ENCODE results near the gene DCAF11. TPM values are rescaled to one million over a fixed set of nuclear protein-coding genes. Genes with fewer than 3 reads are reported as not detected.
A peak's percentile ranks its signal among the peaks of the same experiment; 100 is the strongest.

DCAF11 gene
- total and polyA plus RNA-seq, 2 donors: 36.6 to 66.7 TPM

GRCh38 chr14:24076302-24076601 is 38.3 kb upstream of the DCAF11 start:
- peaks cover 0 to 11% of the 10 kb centered on the region in 2 donors for H3K27me3 ChIP-seq (ENCODE audit: control insufficient read depth in 2 of 2, insufficient read depth in 1 of 2, low read length in 1 of 2)
- H3K36me3 ChIP-seq (ENCODE audit: control insufficient read depth in 2 of 2, insufficient read depth in 2 of 2, low read length in 1 of 2): no peaks in the 10 kb centered on the region
- WGBS: 95% methylated on average over 10 of the region's 10 CpGs
- H3K27ac ChIP-seq (ENCODE audit: low read depth in 1 of 2, low read length in 1 of 2): no peak overlapping the region
- peaks cover 5 to 31% of the 10 kb centered on the region in 2 donors for H3K4me1 ChIP-seq (ENCODE audit: control insufficient read depth in 2 of 2, insufficient read depth in 2 of 2, low read length in 2 of 2)
- no peak for DNase-seq (ENCODE audit: low read depth in 6 of 9, low spot score in 9 of 9)
- no peak overlapping the region for H3K4me3 ChIP-seq (ENCODE audit: low read length in 2 of 2)
- H3K9me3 ChIP-seq (ENCODE audit: control insufficient read depth in 2 of 2, insufficient read depth in 1 of 2, low read length in 1 of 2): peaks cover 0 to 3% of the 10 kb centered on the region in 2 donors

GRCh38 chr14:24077086-24077485 is 37.5 kb upstream of the DCAF11 start:
- Histone ChIP-seq H3K27ac (ENCODE audit: low read depth in 1 of 2, low read length in 1 of 2) (no peak overlapping the region), H3K4me1 (ENCODE audit: control insufficient read depth in 2 of 2, insufficient read depth in 2 of 2, low read length in 2 of 2) (peaks cover 5 to 37% of the 10 kb centered on the region in 2 donors), H3K36me3 (ENCODE audit: control insufficient read depth in 2 of 2, insufficient read depth in 2 of 2, low read length in 1 of 2) (no peaks in the 10 kb centered on the region), H3K27me3 (ENCODE audit: control insufficient read depth in 2 of 2, insufficient read depth in 1 of 2, low read length in 1 of 2) (peaks cover 0 to 17% of the 10 kb centered on the region in 2 donors), H3K9me3 (ENCODE audit: control insufficient read depth in 2 of 2, insufficient read depth in 1 of 2, low read length in 1 of 2) (peaks cover 0 to 3% of the 10 kb centered on the region in 2 donors), H3K4me3 (ENCODE audit: low read length in 2 of 2) (no peak overlapping the region)
- no peak for DNase-seq (ENCODE audit: low read depth in 6 of 9, low spot score in 9 of 9)
- WGBS: 97% methylated on average over 23 of the region's 23 CpGs

GRCh38 chr14:24078146-24078545 is 36.4 kb upstream of the DCAF11 start:
- 87% methylated on average over 3 of the region's 3 CpGs for WGBS
- peak in 2 of 9 donors; percentile 13 to 35 for DNase-seq (ENCODE audit: low read depth in 6 of 9, low spot score in 9 of 9)
- Histone ChIP-seq H3K27me3 (ENCODE audit: control insufficient read depth in 2 of 2, insufficient read depth in 1 of 2, low read length in 1 of 2) (peaks cover 0 to 25% of the 10 kb centered on the region in 2 donors), H3K9me3 (ENCODE audit: control insufficient read depth in 2 of 2, insufficient read depth in 1 of 2, low read length in 1 of 2) (peaks cover 0 to 3% of the 10 kb centered on the region in 2 donors), H3K27ac (ENCODE audit: low read depth in 1 of 2, low read length in 1 of 2) (no peak overlapping the region), H3K4me3 (ENCODE audit: low read length in 2 of 2) (no peak overlapping the region), H3K4me1 (ENCODE audit: control insufficient read depth in 2 of 2, insufficient read depth in 2 of 2, low read length in 2 of 2) (peaks cover 5 to 37% of the 10 kb centered on the region in 2 donors), H3K36me3 (ENCODE audit: control insufficient read depth in 2 of 2, insufficient read depth in 2 of 2, low read length in 1 of 2) (no peaks in the 10 kb centered on the region)

- 88% methylated on average over 9 of the region's 9 CpGs for WGBS
- DNase-seq (ENCODE audit: low read depth in 6 of 9, low spot score in 9 of 9): no peak
- Histone ChIP-seq H3K27ac (ENCODE audit: low read depth in 1 of 2, low read length in 1 of 2) (no peak overlapping the region), H3K36me3 (ENCODE audit: control insufficient read depth in 2 of 2, insufficient read depth in 2 of 2, low read length in 1 of 2) (no peaks in the 10 kb centered on the region), H3K4me1 (ENCODE audit: control insufficient read depth in 2 of 2, insufficient read depth in 2 of 2, low read length in 2 of 2) (peaks cover 5 to 37% of the 10 kb centered on the region in 2 donors), H3K27me3 (ENCODE audit: control insufficient read depth in 2 of 2, insufficient read depth in 1 of 2, low read length in 1 of 2) (peaks cover 0 to 30% of the 10 kb centered on the region in 2 donors), H3K9me3 (ENCODE audit: control insufficient read depth in 2 of 2, insufficient read depth in 1 of 2, low read length in 1 of 2) (peaks cover 0 to 3% of the 10 kb centered on the region in 2 donors), H3K4me3 (ENCODE audit: low read length in 2 of 2) (no peak overlapping the region)
Measured at GRCh38 chr14:24079491-24080141, 35.0 kb upstream of the DCAF11 start.

- H3K9me3 ChIP-seq (ENCODE audit: control insufficient read depth in 2 of 2, insufficient read depth in 1 of 2, low read length in 1 of 2): peaks cover 0 to 3% of the 10 kb centered on the region in 2 donors
- no peaks in the 10 kb centered on the region for H3K36me3 ChIP-seq (ENCODE audit: control insufficient read depth in 2 of 2, insufficient read depth in 2 of 2, low read length in 1 of 2)
- no peak overlapping the region for H3K27ac ChIP-seq (ENCODE audit: low read depth in 1 of 2, low read length in 1 of 2)
- whole genome bisulfite sequencing: 68% methylated on average over 6 of the region's 6 CpGs
- no peak overlapping the region for H3K4me3 ChIP-seq (ENCODE audit: low read length in 2 of 2)
- peaks cover 5 to 37% of the 10 kb centered on the region in 2 donors for H3K4me1 ChIP-seq (ENCODE audit: control insufficient read depth in 2 of 2, insufficient read depth in 2 of 2, low read length in 2 of 2)
- peaks cover 0 to 30% of the 10 kb centered on the region in 2 donors for H3K27me3 ChIP-seq (ENCODE audit: control insufficient read depth in 2 of 2, insufficient read depth in 1 of 2, low read length in 1 of 2)
- DNase-seq (ENCODE audit: low read depth in 6 of 9, low spot score in 9 of 9): no peak
Measured at GRCh38 chr14:24080142-24080530, 34.4 kb upstream of the DCAF11 start.

- WGBS: under 1% methylated on average over 74 of the region's 74 CpGs
- H3K9me3 ChIP-seq (ENCODE audit: control insufficient read depth in 2 of 2, insufficient read depth in 1 of 2, low read length in 1 of 2): peaks cover 0 to 3% of the 10 kb centered on the region in 2 donors
- no peaks in the 10 kb centered on the region for H3K36me3 ChIP-seq (ENCODE audit: control insufficient read depth in 2 of 2, insufficient read depth in 2 of 2, low read length in 1 of 2)
- peak overlapping the region; percentile 54 to 82 for H3K4me3 ChIP-seq (ENCODE audit: low read length in 2 of 2)
- peaks cover 5 to 32% of the 10 kb centered on the region in 2 donors for H3K4me1 ChIP-seq (ENCODE audit: control insufficient read depth in 2 of 2, insufficient read depth in 2 of 2, low read length in 2 of 2)
- peaks cover 0 to 30% of the 10 kb centered on the region in 2 donors for H3K27me3 ChIP-seq (ENCODE audit: control insufficient read depth in 2 of 2, insufficient read depth in 1 of 2, low read length in 1 of 2)
- peak in 7 of 9 donors; percentile 58 to 84 (median 65) for DNase-seq (ENCODE audit: low read depth in 6 of 9, low spot score in 9 of 9)
- H3K27ac ChIP-seq (ENCODE audit: low read depth in 1 of 2, low read length in 1 of 2): peak overlapping the region in 1 of 2 donors; percentile 86
Measured at GRCh38 chr14:24080888-24081738, 33.5 kb upstream of the DCAF11 start.

- H3K4me3 ChIP-seq (ENCODE audit: low read length in 2 of 2): peak overlapping the region; percentile 54 to 82
- 40% methylated on average over 26 of the region's 26 CpGs for WGBS
Measured at GRCh38 chr14:24081739-24082211, 32.8 kb upstream of the DCAF11 start.

GRCh38 chr14:24082411-24083080 is 32.0 kb upstream of the DCAF11 start:
- Histone ChIP-seq H3K27me3 (ENCODE audit: control insufficient read depth in 2 of 2, insufficient read depth in 1 of 2, low read length in 1 of 2) (peaks cover 0 to 30% of the 10 kb centered on the region in 2 donors), H3K36me3 (ENCODE audit: control insufficient read depth in 2 of 2, insufficient read depth in 2 of 2, low read length in 1 of 2) (no peaks in the 10 kb centered on the region), H3K27ac (ENCODE audit: low read depth in 1 of 2, low read length in 1 of 2) (no peak overlapping the region), H3K4me3 (ENCODE audit: low read length in 2 of 2) (no peak overlapping the region), H3K9me3 (ENCODE audit: control insufficient read depth in 2 of 2, insufficient read depth in 1 of 2, low read length in 1 of 2) (peaks cover 0 to 3% of the 10 kb centered on the region in 2 donors), H3K4me1 (ENCODE audit: control insufficient read depth in 2 of 2, insufficient read depth in 2 of 2, low read length in 2 of 2) (peaks cover 5 to 32% of the 10 kb centered on the region in 2 donors)
- 98% methylated on average over 5 of the region's 5 CpGs for WGBS
- DNase-seq (ENCODE audit: low read depth in 6 of 9, low spot score in 9 of 9): no peak

More at GRCh38 chr14:24081739-24082211, 32.8 kb upstream of the DCAF11 start:
- Histone ChIP-seq H3K27ac (ENCODE audit: low read depth in 1 of 2, low read length in 1 of 2) (no peak overlapping the region), H3K4me1 (ENCODE audit: control insufficient read depth in 2 of 2, insufficient read depth in 2 of 2, low read length in 2 of 2) (peaks cover 5 to 32% of the 10 kb centered on the region in 2 donors), H3K36me3 (ENCODE audit: control insufficient read depth in 2 of 2, insufficient read depth in 2 of 2, low read length in 1 of 2) (no peaks in the 10 kb centered on the region), H3K27me3 (ENCODE audit: control insufficient read depth in 2 of 2, insufficient read depth in 1 of 2, low read length in 1 of 2) (peaks cover 0 to 30% of the 10 kb centered on the region in 2 donors), H3K9me3 (ENCODE audit: control insufficient read depth in 2 of 2, insufficient read depth in 1 of 2, low read length in 1 of 2) (peaks cover 0 to 3% of the 10 kb centered on the region in 2 donors)
- no peak for DNase-seq (ENCODE audit: low read depth in 6 of 9, low spot score in 9 of 9)

All from thymus (tissue), 11 donors.